HG03442 (cell line): Measurements from ENCODE around the gene CNPPD1.

Experiments used
- ATAC-seq: cut with Tn5 transposase; IDR thresholded peaks from one replicate; pipeline ENCODE4 v1.9.1; 2021; ENCODE audit warnings: mild to moderate bottlenecking, moderate library complexity; ENCODE audit not compliant: unreplicated experiment

The CNPPD1 gene

DNA sequence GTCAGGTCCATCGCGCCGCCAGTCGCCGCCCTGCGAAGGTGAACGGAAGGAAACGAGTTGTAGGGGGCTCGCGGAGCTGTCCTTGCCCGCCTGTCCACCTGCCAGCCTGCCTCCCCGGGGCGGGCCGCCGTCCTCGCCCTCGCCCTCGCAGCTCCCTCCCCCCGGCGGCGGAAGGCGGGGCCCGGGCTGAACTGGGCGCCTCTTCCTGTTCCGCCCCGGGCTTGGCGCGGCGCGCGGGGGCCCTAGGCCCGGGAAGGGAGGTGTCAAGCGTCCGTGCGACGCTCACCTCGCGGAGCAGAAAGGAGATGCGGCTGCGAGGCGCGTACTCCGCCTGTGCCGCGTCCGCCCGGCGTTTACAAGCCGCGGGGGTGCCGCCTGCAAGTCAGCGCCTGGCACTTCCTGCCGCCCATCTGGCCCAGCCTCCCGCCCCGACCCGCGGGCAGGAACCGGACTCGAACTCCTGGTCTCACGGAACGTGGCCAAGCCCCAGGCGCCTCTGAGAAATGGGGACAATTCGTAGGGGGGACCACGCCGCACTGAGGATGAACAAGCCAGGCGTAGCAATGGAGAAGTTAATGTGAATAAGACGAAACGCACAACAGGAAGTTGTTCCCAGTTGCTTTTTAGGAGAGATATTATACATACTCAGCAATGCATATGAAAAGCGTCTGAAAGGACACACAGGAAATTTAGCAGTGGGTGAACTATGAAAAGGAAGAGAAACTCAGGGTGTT is at the start of gene CNPPD1:
Gene CNPPD1, minus strand, starts transcription at position 108 of the 734 bp plus-strand sequence. Its CDS starts 97 bp downstream, at position 11.
- ATAC-seq: peak; percentile 61

DNA sequence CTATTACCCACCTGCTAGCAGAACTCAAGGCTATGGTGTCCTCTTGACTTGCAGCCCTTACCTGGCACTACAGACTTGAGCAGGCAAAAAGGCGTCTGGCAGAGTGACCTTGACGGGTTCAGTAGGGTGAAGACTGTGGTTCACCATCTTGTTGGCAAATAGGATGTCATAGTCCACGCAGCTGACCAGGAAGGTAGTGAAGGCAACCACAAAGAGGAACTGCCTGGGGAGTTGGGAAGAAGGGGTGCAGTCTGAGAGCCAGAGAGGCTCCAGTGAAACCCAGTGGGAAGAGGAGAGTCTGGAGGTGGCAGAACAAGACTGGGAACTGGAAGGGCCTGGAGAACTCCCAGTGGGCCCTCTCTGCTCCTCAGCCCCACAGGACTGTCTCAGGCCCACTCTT is 48.6 kb upstream of the CNPPD1 start:
- no peak for ATAC-seq

DNA sequence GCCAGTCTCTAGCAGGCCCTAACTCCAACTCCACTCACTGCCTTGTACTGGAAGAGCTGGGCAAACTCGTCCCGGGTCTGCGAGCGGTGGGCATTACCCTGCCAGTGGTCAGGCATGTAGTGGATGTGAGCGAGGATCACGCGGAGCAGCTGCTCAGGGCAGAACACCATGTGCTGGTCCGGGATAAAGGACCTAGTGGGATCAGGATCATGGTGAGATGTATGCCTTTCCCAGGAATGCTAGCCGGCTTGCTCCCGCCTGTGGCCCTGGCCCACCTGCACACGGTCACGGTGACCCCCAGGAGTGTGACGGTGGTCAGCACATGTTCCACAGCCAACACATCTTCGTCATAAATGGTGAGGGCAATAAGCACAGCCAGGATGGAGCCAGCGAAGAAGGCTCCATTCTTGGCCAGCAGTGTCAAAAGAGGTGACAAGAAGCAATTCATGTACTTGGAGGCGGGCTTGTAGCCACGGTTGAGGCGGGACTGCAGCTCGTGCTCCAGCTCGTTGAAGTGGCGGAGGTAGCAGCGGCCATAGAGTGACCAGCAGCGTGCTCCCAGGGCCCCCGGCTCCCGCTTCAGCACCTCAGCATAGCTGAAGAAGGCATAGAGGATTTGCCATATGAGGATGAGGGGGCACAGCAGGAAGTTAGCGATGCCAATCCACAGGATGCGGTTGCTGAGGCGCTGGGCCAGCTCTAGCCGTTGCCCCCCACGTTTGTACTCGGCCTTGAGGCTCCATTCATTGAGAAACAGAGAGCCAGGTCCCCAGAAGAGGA is 47.3 kb upstream of the CNPPD1 start:
- ATAC-seq: no peak

DNA sequence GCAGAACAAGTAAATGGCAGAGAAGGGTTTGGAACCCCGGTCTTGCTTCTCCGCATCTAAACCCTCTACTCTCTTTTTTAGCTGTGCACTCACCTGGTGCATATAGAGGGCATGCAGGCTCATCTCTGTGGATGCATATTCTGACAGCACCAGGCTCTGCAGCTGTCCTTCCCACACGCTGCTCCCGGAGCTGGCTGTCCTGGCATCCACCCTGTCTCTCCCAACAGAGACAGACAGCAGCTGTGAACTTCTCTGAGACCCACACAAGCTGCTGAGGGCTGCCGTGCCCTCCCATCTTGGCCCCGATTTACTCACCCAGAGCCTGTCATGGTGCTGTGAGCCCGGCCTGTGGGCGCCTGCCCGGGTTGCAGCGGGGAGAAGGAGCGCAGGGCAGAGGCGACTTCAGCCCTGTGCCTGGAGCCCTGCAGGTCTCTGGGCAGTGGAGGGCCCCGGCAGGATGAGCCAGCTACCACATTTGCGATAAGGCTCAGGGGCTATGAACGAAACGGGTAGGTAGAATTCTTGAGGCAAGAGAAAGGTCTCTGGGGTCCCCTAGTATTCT is 45.3 kb upstream of the CNPPD1 start:
- no peak for ATAC-seq

DNA sequence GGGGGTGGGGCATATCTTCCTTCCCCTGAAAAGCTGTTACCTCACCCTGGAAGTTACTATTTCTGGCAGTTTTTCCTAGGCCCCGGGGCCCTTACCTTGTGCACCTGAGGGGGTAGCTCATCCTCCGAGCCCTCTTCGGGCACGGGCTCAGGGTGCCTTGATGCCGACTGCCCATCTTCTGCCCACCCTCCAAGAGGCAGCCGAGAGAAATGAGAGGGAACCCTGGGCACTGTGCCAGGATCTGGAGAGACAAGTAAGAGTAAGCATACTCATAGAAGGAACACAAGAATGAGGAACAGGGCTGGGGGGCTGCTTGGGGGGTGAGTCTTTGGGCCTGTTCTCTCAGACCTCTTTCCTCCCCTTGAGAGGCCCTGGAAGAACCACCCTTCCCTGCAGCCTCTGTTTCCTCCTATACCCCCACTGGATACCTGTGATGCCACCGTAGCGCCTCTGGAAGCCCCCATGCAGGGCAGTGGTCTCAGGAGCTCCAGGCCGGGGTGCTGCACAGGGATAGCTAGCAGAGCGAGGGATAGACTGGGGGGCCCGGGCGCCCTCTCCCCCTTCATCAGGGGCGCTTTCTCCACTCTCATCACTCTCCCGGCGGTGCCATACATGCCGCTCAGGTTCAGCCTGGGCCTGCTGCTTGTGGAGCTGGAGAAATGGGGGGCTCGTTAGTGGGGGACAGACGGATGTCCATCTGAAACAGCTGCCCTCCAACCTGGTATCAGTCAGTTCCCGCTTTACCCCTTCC is 44.1 kb upstream of the CNPPD1 start:
- ATAC-seq: no peak

DNA sequence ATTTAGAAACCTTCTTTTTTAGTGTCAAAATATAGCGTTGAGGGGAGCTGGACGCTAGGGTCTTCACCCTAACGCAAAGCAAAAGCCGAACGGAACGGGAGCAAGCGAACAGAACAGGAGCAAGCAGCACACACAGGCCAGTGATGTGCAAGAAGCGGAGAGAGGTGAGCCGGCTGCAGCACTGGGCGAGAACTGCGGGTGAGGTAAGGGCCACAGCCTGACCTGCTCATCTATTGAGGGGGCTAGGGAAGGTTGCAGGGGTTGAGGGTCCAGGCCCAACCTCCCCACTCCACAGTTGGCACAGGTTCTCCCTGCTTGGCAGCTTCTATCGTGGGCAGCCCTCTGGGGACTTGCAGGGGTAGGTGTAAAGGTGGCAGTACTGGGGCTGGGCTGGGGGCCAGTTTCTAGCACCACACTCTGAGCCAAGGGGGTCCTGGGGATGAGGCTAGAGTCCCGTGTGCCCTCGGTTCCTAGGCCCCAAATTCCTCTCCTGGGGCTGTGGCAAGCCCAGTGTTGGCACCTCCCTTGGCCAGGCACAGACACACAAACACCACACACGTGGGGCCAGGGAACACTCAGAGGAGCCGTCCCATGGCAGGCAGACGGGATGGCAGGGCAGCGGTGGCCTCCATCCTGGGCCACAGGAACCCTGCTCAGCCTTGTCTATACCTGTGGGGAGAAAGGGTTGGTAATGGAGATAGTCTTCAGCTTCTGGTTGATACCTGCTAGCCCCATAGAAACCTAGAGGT is 43.2 kb upstream of the CNPPD1 start:
- no peak for ATAC-seq

DNA sequence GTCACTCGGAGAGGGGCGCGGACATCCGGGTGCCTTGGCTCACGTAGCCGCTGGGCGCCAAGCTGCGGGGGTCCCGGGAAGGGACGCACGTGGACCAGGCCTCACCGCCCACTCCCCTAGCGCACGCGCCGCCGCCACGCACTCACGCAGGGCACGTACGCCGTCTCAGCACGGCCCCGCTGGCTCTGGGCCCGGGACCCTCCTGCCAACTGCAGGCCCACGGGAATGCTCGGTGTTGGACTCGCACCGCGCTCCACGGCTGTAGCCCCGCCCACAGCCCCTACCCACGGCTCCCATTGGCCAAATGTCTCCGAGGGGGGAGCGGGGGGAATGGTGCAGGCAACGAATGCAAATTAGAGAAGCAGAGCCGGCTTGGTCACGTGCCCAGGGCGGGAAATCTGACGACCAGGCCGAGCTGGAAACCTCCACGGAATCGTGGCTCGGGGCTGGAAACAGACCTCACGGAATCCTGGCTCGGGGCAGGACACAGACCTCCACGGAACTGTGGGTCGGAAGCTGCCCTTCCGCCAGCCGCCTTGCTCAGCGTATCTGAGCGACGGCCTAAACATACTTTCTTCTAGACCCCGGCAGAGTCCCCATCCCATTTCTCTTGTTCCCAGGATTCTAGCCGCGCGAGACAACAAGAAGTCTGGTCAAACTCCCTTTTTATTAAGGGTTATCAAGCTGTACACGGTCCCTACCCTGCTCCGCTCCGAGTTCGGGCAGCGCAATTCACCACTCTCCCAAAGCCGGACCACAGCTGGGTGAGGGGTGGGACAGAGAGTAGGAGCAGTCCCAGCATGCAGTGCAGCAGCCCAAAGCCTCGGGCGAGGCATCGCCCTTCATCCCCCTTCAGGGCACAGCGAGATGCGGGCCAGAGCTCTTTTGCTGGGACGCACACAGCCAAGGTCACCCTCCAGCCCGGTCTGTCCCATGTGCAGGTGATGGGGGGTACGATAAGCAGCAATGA is 42.3 kb upstream of the CNPPD1 start, which contains the start of gene ABCB6:
Gene ABCB6, minus strand, starts transcription at position 227 of the 970 bp plus-strand sequence. CDS start 285 bp downstream, outside the sequence.
- peak; percentile 69 for ATAC-seq

DNA sequence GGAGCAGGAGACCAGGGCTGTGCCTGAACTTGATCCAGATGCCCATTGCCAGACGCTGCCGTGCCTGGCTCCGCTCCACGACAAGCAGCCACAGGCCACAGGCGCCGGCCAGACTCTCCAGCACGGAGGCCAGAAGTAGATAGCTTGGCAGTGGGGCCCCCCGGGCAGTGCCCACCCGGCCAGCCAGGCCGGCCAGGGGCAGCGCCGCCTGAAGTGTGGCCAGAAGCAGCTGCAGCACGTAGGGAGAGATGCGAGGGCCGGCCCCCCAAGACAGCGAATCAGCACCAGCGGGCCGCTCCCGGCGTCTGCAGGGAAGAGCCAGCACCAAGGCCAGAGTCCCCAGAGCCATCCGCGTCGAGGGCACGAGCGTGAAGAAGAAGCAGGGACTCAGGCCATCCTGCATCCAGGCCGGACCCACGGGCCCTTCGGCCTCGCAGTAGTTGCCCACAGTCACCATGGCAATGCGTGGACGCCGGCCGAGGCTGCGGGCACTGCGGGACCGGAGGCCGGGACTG is 41.5 kb upstream of the CNPPD1 start:
- peak; percentile 22 for ATAC-seq

DNA sequence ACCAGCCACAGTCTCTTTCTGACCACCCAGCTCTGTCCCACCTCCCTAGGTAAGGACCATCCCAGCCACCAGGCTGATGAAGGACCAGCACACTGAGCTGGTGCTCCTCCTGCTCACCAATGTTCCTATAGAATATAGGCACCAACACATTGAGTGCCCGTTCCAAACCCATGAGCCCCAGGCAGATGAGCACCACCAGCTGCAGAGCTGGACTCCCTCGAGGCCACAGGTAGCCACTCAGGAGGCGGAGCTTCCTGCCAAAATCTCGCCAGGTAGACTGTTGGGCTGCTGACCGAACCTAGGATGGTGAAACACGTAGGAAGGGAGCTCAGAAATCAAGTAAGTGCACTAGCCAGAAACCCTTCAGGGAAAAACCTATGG is 39.8 kb upstream of the CNPPD1 start:
- no peak for ATAC-seq

DNA sequence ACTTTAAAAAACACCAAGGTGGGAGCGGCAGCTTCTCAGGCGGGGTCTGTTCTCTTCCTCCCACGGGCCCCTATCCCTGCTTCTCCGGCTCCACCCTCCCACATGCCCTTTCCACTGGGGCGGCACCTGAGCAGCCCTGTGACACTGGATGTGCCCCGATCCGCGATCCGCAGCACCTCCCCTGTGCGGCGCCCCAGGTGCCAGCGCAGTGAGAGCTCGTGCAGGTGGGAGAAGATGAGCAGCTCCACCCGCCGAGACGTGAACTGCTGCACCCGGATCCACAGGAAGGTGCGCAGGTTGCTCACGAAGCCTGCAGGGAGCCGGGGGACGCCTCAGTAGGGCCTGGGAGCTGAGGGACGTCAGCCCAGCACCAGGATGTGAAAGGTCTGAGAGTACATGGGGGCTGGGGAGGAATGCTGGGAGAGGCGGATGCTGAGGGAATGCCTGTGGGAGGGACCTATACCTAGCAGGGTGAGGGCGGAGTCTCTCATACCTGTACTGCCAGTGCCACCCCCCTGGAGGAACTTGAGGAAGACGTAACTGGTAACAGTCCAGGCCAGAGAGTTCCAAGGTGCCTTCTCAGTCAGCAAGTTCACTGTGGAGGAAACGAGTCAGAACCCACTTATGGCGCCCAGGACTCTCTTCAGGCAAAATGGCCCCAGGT is 39.3 kb upstream of the CNPPD1 start:
- ATAC-seq: no peak

DNA sequence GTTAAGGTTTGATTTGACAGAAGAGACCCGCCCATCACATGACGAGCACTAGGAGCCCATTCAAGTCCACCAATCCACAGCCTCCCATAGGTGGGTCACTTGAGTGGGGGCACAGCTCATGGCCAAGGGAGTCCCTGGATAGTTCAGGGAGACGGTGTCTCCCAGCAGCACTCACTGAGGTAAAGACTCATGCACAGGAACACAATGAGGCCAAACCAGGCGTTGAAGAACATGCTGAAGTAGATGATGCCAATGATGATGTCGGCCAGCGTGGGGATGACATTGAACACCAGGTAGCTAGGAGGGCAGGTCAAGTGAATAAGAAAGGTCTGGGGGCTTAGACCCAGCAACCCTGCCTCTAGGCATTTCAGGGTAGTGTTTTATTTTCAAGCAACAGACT is 38.1 kb upstream of the CNPPD1 start:
- no peak for ATAC-seq

DNA sequence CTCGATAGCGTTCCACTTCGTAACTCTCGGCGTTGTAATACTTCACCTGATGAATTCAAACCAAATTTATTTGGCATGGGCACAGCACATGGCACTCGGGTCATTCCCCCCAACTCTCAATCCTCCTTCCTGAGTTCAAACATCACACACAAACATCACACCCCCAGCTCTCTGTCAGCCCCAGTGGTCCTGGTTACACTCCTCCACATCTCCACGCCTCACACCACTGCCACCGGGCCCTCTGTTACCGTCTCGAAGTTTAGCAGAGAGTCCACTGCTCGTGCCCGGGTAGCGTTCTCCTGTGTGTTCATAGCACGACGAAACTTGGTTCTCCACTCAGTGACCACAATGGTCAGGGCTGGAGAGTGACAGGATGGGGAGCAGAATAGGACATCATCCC is 37.4 kb upstream of the CNPPD1 start:
- no peak for ATAC-seq

DNA sequence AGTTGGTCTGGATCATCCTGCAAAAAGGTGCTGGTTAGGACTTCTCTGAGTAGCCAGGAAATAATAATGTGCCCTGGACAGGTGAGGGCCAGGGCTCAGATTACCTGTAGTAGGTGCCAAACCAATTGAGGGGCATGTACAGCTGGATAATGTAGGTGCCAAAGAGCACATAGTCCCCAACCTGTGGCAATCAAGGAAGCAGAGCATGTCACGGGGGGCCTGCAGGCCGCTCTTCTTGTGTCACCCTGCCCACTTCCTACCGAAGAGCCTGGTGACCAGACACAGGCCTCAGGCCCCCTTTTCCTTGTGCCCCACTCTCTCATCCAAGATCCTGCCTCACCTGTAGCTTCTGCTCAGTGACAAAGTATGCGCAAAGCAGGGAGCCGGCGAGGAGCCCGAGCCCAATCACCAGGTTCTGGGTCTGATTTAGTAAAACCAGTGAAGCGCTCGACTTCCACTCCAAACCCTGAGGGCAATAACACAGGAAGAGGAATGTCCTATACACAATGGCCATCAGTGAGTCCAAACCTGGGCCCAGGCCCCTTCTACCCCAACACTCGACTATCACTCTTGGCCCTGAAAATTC is 36.9 kb upstream of the CNPPD1 start:
- no peak for ATAC-seq

DNA sequence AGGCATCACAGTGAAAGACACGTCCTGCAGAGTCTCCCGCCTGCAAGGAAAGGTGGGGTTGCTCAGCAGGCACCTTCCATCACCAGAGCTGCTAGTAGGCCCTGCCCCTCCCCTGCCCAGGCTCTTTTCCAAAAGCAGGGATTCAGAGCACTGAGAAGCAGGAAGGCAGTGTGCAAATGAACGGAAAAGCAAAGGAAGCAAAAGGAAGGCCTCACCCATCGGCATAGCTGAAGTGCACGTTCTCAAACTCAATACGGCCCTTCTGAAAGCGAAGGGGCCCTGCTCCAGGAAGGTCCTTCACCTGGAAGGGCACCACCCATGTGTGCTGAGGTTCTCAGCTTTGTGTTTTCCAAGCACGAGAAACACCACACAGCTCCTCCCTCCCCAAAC is 36.3 kb upstream of the CNPPD1 start:
- ATAC-seq: no peak

DNA sequence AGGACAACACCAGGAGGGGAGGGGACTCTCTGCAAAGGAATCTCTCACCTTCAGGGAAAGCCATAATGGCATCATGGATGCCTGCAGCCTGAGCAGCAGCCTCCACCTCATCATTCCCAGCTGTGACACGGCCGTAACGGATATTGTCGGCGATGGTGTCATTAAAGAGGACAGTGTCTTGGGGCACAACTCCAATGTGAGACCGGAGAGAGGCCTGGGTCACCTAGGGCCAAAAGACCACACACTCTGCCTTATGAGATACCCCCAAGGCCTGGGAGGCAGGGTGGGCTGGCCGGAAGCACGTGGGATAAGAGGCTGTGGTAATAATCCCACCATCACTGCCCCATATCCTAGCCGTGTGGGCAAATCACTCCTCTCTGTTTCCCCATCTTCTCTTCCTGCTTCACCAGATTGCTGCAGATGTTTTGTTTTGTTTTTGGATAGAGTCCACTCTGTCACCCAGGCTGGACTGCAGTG is 34.2 kb upstream of the CNPPD1 start:
- no peak for ATAC-seq

DNA sequence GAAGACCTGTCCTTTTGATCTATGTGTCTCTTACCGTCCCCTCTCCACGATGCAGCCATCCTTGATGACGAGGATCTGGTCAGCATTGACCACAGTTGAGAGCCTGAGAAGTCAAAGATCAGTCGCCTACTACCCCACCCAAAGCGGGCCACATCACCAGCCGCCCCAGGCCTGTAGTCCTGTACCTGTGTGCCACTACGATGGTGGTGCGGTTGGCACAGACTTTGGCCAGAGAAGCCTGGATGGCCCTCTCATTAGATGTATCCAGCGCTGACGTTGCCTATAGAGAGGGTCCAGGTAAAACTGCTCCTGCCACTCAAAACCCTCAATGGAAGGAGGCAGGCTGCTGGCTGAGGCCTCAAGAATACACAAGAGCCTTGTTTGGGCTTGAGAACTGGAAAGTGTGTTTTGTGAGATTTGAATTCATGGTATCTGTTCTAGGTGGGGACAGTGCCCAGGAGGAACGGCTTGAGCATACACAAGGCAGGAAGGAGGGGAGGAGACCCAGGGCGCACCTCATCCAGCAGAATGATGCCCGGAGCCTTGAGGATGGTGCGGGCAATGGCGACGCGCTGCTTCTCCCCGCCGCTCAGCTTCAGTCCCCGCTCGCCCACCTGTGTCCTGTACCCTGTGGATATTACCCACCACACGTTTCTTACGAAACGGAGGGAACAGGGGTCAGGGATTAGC is 33.6 kb upstream of the CNPPD1 start:
- no peak for ATAC-seq
